Transverse colon (tissue), 4 donors: ENCODE data around the gene IGFL2.

Source experiments
- CTCF ChIP-seq, 5 experiments: fragments of 200-600 bp in 3 of 5; fragments of 450-650 bp in 2 of 5; sonication (generic) in 3 of 5; IDR thresholded peaks; 1 replicate in 2 of 5; 2 replicates in 3 of 5; pipeline ENCODE4 v1.5.1; 2016 to 2017; ENCODE audit warnings: antibody characterized with exemption in 5 of 5, inconsistent platforms in 3 of 5, mild to moderate bottlenecking in 2 of 5, moderate library complexity in 1 of 5
- POLR2AphosphoS5 ChIP-seq, 3 donors: sonication (generic); formaldehyde crosslinking; IDR thresholded peaks; one replicate each; pipeline ENCODE4 v1.6.1; 2016; ENCODE audit warnings: antibody characterized with exemption in 3 of 3

GRCh38 chr19:46179076-46179759 is 31.2 kb downstream of the IGFL2 start:
- no peak for TF ChIP-seq POLR2AphosphoS5 (IDR thresholded peaks at IDR 0.05)
- no peak for TF ChIP-seq CTCF (IDR thresholded peaks at IDR 0.05)
